ENCODE results near the gene STPG4. TPM values are rescaled to one million over a fixed set of nuclear protein-coding genes. Genes with fewer than 3 reads are reported as not detected.

The STPG4 gene
- total RNA-seq, 1 experiment from 2014 or later: 0.13 TPM

DNA sequence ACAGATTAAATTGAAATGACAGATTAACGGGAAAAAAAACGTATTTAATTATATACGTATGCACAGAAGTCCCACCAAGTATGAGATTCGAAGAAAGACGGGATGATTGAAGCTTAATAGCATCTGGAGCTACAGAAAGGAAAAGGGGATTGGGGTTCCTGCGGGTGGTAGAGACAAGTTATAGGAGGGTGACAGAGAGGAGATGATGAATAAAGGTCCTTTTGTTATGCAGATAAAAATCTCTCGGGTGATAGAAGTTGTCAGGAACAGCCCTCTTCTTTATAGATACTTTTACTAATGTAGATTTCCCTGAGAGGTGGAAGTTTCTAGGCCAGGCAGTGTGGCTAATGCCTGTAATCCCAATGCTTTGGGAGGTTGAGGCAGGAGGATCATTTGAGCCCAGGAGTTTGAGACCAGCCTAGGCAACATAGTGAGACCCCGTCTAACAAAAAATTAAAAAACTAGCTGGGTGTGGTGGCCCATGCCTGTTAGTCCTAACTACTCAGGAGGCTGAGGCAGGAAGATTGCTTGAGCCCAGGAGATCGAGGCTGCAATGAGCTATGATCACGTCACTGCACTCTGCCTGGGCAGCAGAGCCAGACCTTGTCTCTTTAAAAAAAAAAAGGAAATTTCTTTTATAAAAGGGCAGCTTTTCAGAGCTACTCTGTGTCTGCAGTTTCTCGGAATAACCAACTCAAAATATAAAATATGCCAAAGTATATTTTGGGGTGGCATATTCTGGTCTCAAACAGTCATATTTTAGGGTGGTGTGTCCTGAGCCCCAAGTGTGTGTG, 113.0 kb downstream of the STPG4 start:
- peaks cover 5% of the 10 kb centered on the region; the same call in 1 of the 2 replicates for H3K4me1 ChIP-seq (ENCODE audit: insufficient read depth, low read length)
- no peaks in the 10 kb centered on the region for H3K27me3 ChIP-seq (ENCODE audit: insufficient read depth, low read length)
- H2AFZ ChIP-seq (ENCODE audit: low read length): no peak overlapping the region
- no peak overlapping the region for H3K27ac ChIP-seq (ENCODE audit: insufficient read length, low read depth, low read length)
- H3K23me2 ChIP-seq (ENCODE audit: insufficient read length, low read depth, low read length, poor library complexity, severe bottlenecking): no peaks in the 10 kb centered on the region
- H3K27ac Mint-ChIP-seq: peak overlapping the region in 2 of 3 experiments; percentile 6 to 13; a peak in 3 of 7 replicates
- no peak overlapping the region for H3K56ac ChIP-seq (ENCODE audit: insufficient read length, low read depth, low read length)
- H3K4ac ChIP-seq (ENCODE audit: low read depth, low read length): no peak overlapping the region
- WGBS (ENCODE audit: extremely low coverage, insufficient read length, low lambda C conversion rate): no CpG with 5 or more reads among the region's 11 CpGs
- H4K20me1 ChIP-seq (ENCODE audit: control insufficient read depth, insufficient read depth, insufficient read length): no peaks in the 10 kb centered on the region
- H3K27me3 Mint-ChIP-seq (ENCODE audit: low read depth): no peaks in the 10 kb centered on the region
- no peak overlapping the region for H3K14ac ChIP-seq (ENCODE audit: insufficient read depth, low read length)
- no peak overlapping the region for H2AK5ac ChIP-seq (ENCODE audit: insufficient read length, low read length)
- H3T11ph ChIP-seq (ENCODE audit: low read length): no peak overlapping the region
- TF ChIP-seq, protein P1, sequence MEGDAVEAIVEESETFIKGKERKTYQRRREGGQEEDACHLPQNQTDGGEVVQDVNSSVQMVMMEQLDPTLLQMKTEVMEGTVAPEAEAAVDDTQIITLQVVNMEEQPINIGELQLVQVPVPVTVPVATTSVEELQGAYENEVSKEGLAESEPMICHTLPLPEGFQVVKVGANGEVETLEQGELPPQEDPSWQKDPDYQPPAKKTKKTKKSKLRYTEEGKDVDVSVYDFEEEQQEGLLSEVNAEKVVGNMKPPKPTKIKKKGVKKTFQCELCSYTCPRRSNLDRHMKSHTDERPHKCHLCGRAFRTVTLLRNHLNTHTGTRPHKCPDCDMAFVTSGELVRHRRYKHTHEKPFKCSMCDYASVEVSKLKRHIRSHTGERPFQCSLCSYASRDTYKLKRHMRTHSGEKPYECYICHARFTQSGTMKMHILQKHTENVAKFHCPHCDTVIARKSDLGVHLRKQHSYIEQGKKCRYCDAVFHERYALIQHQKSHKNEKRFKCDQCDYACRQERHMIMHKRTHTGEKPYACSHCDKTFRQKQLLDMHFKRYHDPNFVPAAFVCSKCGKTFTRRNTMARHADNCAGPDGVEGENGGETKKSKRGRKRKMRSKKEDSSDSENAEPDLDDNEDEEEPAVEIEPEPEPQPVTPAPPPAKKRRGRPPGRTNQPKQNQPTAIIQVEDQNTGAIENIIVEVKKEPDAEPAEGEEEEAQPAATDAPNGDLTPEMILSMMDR (conservative IDR thresholded peaks at IDR 0.05): no peak
- H4K91ac ChIP-seq (ENCODE audit: insufficient read length, low read depth, low read length): no peak overlapping the region
- H3K4me3 Mint-ChIP-seq: no peak overlapping the region
- H2BK120ac ChIP-seq (ENCODE audit: low read depth, low read length, poor library complexity, severe bottlenecking): no peak overlapping the region
- H4K8ac ChIP-seq (replicated peaks; ENCODE audit: insufficient read length, low read depth, low read length): no peak overlapping the region
- H3K9me3 ChIP-seq (ENCODE audit: control insufficient read depth, low read depth, low read length): no peaks in the 10 kb centered on the region
- no peak overlapping the region for H3K23ac ChIP-seq (ENCODE audit: insufficient read length, low read depth, low read length)
- no peaks in the 10 kb centered on the region for H3K79me2 ChIP-seq (ENCODE audit: insufficient read depth, low read length)
- H3K9ac ChIP-seq (ENCODE audit: extremely low read depth, insufficient read length, low read length): no peak overlapping the region
- H3K18ac ChIP-seq (ENCODE audit: insufficient read length, low read depth, low read length): no peak overlapping the region
- H3K9me3 Mint-ChIP-seq: no peaks in the 10 kb centered on the region
- no peak overlapping the region for H2BK5ac ChIP-seq (ENCODE audit: insufficient read length, low read length)
- H3K36me3 Mint-ChIP-seq (ENCODE audit: insufficient read depth in 1 of 3, low read depth in 3 of 3): peaks cover 4 to 7% (median 6%) of the 10 kb centered on the region in 3 experiments; a peak in 4 of 7 replicates
- no peak overlapping the region for H4K5ac ChIP-seq (ENCODE audit: insufficient read length, low read depth, low read length)
- DNase-seq: no peak
- H2BK20ac ChIP-seq (ENCODE audit: low read depth, low read length, poor library complexity, severe bottlenecking): no peak overlapping the region
- no peaks in the 10 kb centered on the region for H3K79me1 ChIP-seq (ENCODE audit: insufficient read depth, low read depth, low read length, poor library complexity, severe bottlenecking)
- H3K4me2 ChIP-seq (ENCODE audit: insufficient read depth, insufficient read length, low read length): no peak overlapping the region
- no peak overlapping the region for H2BK12ac ChIP-seq (ENCODE audit: insufficient read length, low read depth, low read length)
- H2BK15ac ChIP-seq (ENCODE audit: low read depth, low read length): no peak overlapping the region
- peaks cover 23 to 25% of the 10 kb centered on the region in 2 experiments for H3K4me1 Mint-ChIP-seq
